ENCODE results near the gene SLC35G2. TPM values are rescaled to one million over a fixed set of nuclear protein-coding genes. Genes with fewer than 3 reads are reported as not detected.

SLC35G2 gene
- 7.8 TPM for total RNA-seq
- long read RNA-seq, transcript SLC35G2-202 (2 exons, 2,060 nt): major isoform, 8 of 16 reads
- long read RNA-seq, partial matches to known transcripts: 2 of 16 reads
- long read RNA-seq, other reads (novel, unspliced or antisense): 3 of 16 reads

GRCh38 chr3:136818769-136819391 is at the start of gene SLC35G2:
Gene SLC35G2, plus strand, starts transcription at chr3:136819126. Its CDS starts 35,335 bp downstream, at chr3:136854461.
- DNase-seq (peak; percentile 68), ATAC-seq (peak; percentile 63)
- peaks cover 5% of the 10 kb centered on the region for H3K27me3 ChIP-seq
- intact Hi-C loops (cut with DNase I): no loop called here
- H3K9me3 ChIP-seq: no peaks in the 10 kb centered on the region
- TF ChIP-seq, protein P1, sequence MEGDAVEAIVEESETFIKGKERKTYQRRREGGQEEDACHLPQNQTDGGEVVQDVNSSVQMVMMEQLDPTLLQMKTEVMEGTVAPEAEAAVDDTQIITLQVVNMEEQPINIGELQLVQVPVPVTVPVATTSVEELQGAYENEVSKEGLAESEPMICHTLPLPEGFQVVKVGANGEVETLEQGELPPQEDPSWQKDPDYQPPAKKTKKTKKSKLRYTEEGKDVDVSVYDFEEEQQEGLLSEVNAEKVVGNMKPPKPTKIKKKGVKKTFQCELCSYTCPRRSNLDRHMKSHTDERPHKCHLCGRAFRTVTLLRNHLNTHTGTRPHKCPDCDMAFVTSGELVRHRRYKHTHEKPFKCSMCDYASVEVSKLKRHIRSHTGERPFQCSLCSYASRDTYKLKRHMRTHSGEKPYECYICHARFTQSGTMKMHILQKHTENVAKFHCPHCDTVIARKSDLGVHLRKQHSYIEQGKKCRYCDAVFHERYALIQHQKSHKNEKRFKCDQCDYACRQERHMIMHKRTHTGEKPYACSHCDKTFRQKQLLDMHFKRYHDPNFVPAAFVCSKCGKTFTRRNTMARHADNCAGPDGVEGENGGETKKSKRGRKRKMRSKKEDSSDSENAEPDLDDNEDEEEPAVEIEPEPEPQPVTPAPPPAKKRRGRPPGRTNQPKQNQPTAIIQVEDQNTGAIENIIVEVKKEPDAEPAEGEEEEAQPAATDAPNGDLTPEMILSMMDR (IDR thresholded peaks at IDR 0.05): no peak
- H3K27ac ChIP-seq: peak within 1 kb of the TSS; percentile 76
- peaks cover 24% of the 10 kb centered on the region for H3K4me1 ChIP-seq
- H3K4me3 ChIP-seq: peak within 1 kb of the TSS; percentile 78
- H3K36me3 ChIP-seq: no peaks in the 10 kb centered on the region

DNA sequence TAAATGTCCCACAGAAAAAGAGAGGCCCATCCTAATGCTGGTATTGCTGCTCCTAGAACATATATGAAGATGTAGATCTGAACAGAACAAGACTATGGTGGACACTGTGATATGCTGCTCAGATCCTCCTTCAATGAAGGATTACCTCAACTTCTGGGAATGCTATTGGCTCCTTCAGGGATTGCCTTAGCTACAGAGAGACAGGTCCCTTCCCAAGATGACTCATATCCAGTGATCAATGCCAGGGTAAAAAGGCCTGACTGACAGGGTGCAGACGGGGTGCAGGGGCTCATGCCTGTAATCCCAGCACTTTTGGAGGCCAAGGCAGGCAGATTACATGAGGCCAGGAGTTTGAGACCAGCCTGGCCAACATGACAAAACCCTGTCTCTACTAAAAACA is 46.2 kb upstream of the SLC35G2 start:
- intact Hi-C loops (cut with DNase I): no loop called here
- Histone ChIP-seq H3K27me3 (no peaks in the 10 kb centered on the region), H3K9me3 (no peaks in the 10 kb centered on the region), H3K36me3 (no peaks in the 10 kb centered on the region), H3K4me3 (no peak overlapping the region), H3K27ac (no peak overlapping the region), H3K4me1 (no peaks in the 10 kb centered on the region)
- TF ChIP-seq, protein P1 (IDR thresholded peaks at IDR 0.05): no peak
- DNase-seq (no peak), ATAC-seq (no peak)

- intact Hi-C loops (cut with DNase I): no loop called here
- H3K27ac ChIP-seq: no peak overlapping the region
- TF ChIP-seq, protein P1 (IDR thresholded peaks at IDR 0.05): no peak
- ATAC-seq: peak; percentile 81
- H3K9me3 ChIP-seq: no peaks in the 10 kb centered on the region
- no peaks in the 10 kb centered on the region for H3K4me1 ChIP-seq
- no peaks in the 10 kb centered on the region for H3K36me3 ChIP-seq
- H3K27me3 ChIP-seq: no peaks in the 10 kb centered on the region
- peak; percentile 68 for DNase-seq
- no peak overlapping the region for H3K4me3 ChIP-seq
Observed at GRCh38 chr3:136778865-136779264, 40.1 kb upstream of the SLC35G2 start.

DNA sequence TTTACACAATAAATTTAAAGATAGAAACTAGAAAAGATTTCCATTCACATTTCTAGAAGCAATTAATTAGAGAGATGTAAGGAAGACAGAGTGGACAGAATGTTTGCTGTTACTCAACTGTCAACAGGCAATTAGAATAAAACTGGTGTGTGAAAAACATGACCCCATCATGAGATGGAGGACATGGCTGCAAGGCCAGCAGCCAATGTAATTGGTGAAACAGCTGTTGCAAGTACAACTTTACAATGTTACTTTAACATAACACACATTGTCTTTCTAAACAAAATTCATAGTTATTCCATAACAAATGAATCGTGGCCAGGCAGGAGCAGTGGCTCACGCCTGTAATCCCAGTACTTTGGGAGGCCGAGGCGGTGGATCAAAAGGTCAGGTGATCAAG is 38.2 kb upstream of the SLC35G2 start:
- Histone ChIP-seq H3K4me3 (no peak overlapping the region), H3K27me3 (no peaks in the 10 kb centered on the region), H3K9me3 (no peaks in the 10 kb centered on the region), H3K36me3 (no peaks in the 10 kb centered on the region), H3K27ac (no peak overlapping the region), H3K4me1 (no peaks in the 10 kb centered on the region)
- DNase-seq (no peak), ATAC-seq (no peak)
- intact Hi-C loops (cut with DNase I): no loop called here
- TF ChIP-seq, protein P1 (IDR thresholded peaks at IDR 0.05): no peak

DNA sequence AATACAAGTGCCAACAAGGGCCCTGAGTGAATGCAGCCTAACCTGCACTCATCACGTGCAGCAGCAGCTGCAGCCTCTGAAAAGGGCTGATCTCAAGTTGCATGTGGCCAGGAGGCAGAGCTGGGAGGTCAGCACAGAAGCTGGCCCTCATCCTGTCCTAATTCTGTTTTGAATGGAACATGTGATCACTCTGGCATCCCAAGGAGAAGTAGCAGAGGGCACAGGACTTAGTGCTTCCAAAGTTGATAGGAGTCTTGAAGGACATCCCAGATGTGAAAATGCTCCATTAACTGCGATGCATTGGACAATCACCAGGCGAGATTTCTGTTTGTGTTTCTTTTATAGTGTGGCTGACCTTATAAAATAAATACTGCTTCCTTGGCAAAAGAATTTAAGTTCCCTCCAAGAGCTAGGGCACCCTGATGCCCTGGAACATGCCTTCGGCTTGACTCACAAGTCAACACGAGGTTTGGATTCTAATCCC is 35.2 kb upstream of the SLC35G2 start:
- ATAC-seq (peak; percentile 10), DNase-seq (no peak)
- Histone ChIP-seq H3K9me3 (no peaks in the 10 kb centered on the region), H3K27me3 (no peaks in the 10 kb centered on the region), H3K4me3 (no peak overlapping the region), H3K27ac (no peak overlapping the region), H3K4me1 (peaks cover 10% of the 10 kb centered on the region), H3K36me3 (no peaks in the 10 kb centered on the region)
- TF ChIP-seq, protein P1 (IDR thresholded peaks at IDR 0.05): no peak
- intact Hi-C loops (cut with DNase I): no loop called here
